ENCODE data around the gene NBPF8.
"Not testable (repeated sequence)": the region's sequence is repeated elsewhere in the genome, so short reads cannot be mapped to it uniquely, and the experiment has no call there.

The NBPF8 gene
- total RNA-seq: 3.0 to 18.2 (median 7.2) reads per million in 17 experiments

- peak; percentile 32 to 70 (median 46) for DNase-seq
These were observed at the start of gene NBPF8 for GRCh38 chr1:120414911-120415480. Gene NBPF8 (plus strand): TSS chr1:120415035. CDS start chr1:120436523, 21,488 bp downstream.

DNA sequence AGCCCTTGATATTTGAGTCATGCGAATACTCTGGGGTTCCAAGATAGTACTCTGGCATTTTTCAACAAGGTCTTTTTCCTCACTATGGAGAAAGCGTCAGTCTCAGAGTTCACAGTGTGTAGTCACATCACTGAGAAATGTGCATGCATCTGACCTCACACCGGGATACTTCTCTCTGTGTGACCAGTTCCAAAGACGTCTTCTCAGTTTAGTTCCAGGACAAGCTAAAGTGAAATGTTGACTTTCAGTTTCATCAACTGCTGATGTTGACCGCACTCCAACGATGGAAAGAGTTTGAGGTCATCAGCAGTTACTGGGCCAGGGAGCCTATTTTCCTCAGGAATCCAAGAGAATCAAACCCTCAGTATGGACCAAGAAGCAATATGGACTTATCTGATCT is 47.1 kb upstream of the NBPF8 start:
- not testable (repeated sequence) for DNase-seq

DNA sequence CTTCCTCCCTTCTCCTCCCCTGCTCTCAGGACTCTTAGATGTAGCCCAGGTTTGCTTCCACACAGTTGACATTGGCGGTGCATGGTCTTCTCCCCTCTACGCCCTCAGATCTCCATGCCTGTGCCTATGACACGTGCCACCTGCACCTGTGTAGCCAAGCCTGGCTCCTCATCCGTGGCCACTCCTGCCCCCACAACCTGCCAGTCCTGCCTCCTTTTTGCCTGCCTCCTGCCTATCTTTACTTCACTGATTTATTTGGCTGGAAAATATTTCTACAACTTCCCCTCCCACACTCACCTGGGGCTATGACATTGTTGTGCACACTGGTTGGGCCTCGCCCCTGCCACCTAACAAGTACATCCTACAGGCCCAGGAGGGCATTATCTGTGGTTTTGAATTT is 28.2 kb upstream of the NBPF8 start:
- not testable (repeated sequence) for DNase-seq

DNA sequence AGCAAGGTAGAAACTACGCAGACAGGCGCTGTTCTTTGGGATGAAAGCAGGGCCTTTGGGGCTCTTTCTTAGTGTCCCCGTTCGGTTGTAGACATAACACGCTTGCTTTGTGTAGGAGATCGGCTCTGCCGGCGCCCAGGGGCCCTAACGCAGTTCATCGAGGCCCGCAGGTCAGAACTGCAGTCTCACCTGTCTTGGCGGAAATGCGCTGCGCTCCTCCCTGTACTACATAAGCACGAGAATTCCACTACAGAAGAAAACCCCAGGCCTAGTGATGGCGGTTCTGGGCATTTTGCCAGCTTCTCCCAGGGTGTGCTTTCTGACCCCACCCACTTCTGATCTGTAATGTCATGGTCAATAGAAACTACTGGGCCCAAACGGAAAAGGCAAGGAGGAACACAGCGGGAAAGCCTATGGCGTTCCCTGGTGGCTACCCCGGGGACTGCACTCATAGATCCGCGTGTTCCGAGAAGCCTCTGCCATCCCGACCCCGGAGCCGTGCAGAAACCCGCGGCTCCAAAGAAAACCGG is 26.2 kb upstream of the NBPF8 start:
- peak; percentile 15 to 63 (median 52) for DNase-seq

DNA sequence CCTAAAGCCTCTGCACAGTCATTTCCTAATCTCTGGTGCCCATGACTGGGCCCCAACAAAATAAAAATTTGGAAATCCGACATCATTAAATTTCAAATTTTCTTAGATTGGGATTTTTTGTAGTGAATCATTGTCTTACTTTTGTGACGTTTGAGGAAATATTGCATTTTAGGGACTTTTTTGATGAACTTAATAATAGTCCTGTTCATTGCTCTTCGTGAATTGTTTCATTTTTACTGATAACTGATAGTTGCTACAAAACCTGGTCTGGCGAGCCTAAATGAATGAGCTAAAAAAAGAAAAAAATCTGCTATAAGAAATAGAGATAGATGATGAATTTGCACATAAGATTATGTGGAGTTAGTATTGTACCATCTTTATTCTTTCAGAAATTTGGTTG is 23.5 kb upstream of the NBPF8 start:
- DNase-seq: peak in 1 of 4 experiments; percentile 1

GRCh38 chr1:120393316-120394232 is 21.3 kb upstream of the NBPF8 start:
- not testable (repeated sequence) for DNase-seq

DNA sequence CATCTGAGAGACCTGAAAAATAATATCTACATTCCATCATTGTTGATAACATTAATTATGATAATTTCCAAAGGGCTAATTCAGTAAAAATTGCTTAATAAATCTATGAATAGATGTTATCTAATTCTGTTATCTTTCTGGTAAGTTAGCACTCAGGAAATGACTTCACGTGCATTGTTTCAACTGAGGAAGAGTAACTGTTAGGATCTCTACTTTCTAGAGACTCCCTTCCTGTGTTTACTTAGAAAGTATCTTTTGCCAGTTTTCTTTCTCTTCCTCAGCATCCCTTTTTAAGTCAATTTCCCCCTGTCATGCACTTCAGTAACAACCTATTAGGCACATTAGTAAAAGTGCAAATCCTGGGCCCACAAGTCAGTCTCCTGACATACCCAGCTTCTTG is 9.5 kb upstream of the NBPF8 start:
- DNase-seq: not testable (repeated sequence)

DNA sequence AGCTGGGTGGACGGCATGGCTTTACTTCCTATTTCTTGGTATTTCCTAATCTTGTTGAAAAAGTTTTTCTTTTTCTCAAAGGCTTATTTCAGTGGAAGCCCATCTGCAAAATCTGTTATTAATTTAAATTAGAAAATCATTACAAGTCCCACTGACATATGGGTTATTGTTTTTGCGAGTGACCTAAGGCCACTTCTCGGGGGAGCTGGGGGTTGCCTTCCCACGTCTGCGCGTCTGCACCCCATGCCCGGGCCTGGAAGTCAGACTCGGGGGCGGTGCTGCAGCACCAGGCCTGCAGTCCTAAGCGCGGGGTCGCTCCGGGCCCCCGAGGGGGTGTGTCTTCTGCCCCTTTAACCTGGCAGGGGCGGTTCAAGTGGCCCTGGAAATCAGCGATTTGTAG is 384 bp upstream of the NBPF8 start:
- not testable (repeated sequence) for DNase-seq

- peak; percentile 1 to 13 (median 4) for DNase-seq
These were observed 692 bp downstream of the NBPF8 start for GRCh38 chr1:120415492-120415961.

DNA sequence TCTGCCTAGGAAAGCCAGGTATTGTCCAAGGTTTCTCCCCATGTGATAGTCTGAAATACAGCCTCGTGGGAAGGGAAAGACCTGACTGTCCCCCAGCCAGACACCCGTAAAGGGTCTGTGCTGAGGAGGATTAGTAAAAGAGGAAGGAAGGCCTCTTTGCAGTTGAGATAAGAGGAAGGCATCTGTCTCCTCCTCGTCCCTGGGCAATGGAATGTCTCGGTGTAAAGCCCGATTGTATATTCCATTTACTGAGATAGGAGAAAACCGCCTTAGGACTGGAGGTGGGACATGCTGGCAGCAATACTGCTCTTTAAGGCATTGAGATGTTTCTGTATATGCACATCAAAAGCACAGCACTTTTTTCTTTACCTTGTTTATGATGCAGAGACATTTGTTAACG is 10.2 kb downstream of the NBPF8 start:
- not testable (repeated sequence) for DNase-seq

DNA sequence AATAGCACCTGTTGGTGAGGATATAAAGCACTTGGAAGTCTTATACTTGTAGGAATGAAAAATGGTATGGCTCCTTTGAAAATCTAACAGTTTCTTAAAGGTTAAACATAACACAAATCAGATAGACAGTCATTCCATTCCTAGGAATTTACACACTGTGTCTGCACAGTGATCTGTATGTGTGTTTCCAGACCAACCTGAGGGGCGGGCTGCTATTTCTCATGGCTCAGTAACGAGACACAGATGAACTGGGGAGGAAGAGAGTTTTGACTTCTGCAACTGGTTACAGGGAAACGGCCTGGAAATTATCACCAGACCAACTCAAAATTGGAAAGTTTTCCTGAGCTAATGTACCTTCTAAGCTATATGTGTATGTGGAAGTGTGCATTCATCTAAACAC is 16.8 kb downstream of the NBPF8 start:
- DNase-seq: not testable (repeated sequence)

- not testable (repeated sequence) for DNase-seq
These were observed 19.0 kb downstream of the NBPF8 start for GRCh38 chr1:120433831-120434230.

GRCh38 chr1:120449124-120449523 is 34.3 kb downstream of the NBPF8 start:
- DNase-seq: not testable (repeated sequence)

Measured in suppressor macrophage (primary cell).